Effector memory CD4-positive, alpha-beta T cell (primary cell): ENCODE measurements around the gene PEX11B.
"Not testable (repeated sequence)": the region's sequence is repeated elsewhere in the genome, so short reads cannot be mapped to it uniquely, and the experiment has no call there.

ENCODE experiments used
- DNase-seq, 3 donors: peaks; one replicate each; pipeline ENCODE4 v3.0.0-alpha.2; 2020
- H3K27ac ChIP-seq: 2 replicates; pipeline ENCODE4 v1.7.0; 2013; ENCODE audit warnings: mild to moderate bottlenecking, low read length, moderate library complexity; ENCODE audit not compliant: insufficient read depth, poor library complexity, severe bottlenecking
- H3K27me3 ChIP-seq: replicated peaks from 2 replicates; pipeline ENCODE4 v1.7.0; 2013; ENCODE audit warnings: mild to moderate bottlenecking, low read length; ENCODE audit not compliant: insufficient read depth, control insufficient read depth, poor library complexity, severe bottlenecking
- H3K36me3 ChIP-seq: 2 replicates; pipeline ENCODE4 v1.7.0; 2013; ENCODE audit warnings: mild to moderate bottlenecking, low read length, moderate library complexity; ENCODE audit not compliant: control insufficient read depth, insufficient read depth
- H3K4me1 ChIP-seq: 2 replicates; pipeline ENCODE4 v1.7.0; 2013; ENCODE audit warnings: low read length, mild to moderate bottlenecking; ENCODE audit not compliant: control insufficient read depth, insufficient read depth, poor library complexity, severe bottlenecking
- H3K4me3 ChIP-seq: 2 replicates; pipeline ENCODE4 v1.7.0; 2013; ENCODE audit warnings: low read length, low read depth, mild to moderate bottlenecking; ENCODE audit not compliant: insufficient read depth, poor library complexity, severe bottlenecking
- H3K9me3 ChIP-seq: 2 replicates; pipeline ENCODE4 v1.7.0; 2013; ENCODE audit warnings: mild to moderate bottlenecking, low read length, moderate library complexity; ENCODE audit not compliant: control insufficient read depth

Gene PEX11B

DNA sequence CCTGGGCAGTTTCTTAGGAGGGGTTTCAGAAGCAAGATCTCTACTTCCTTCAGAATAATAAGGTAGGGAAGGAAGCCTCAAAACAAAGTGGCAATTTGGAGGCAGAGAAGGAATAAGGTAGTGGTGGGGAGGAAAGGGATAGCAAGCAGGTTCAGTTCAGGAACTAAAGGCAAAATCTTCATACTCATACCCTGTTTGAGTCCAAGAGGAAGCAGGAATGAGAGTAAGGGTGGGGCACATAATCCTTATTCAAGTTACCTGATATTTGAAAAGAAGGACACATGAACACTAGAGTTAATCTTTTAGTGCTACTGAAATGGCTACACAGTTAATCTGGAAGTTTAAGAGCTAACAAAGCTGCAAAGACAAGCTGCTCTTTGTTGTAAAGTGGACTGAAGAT lies 17.2 kb upstream of the PEX11B start:
- Histone ChIP-seq H3K9me3 (no peaks in the 10 kb centered on the region), H3K27ac (no peak overlapping the region), H3K4me3 (no peak overlapping the region), H3K27me3 (no peaks in the 10 kb centered on the region), H3K4me1 (peaks cover 15% of the 10 kb centered on the region), H3K36me3 (peaks cover 26% of the 10 kb centered on the region)
- DNase-seq = no peak

DNA sequence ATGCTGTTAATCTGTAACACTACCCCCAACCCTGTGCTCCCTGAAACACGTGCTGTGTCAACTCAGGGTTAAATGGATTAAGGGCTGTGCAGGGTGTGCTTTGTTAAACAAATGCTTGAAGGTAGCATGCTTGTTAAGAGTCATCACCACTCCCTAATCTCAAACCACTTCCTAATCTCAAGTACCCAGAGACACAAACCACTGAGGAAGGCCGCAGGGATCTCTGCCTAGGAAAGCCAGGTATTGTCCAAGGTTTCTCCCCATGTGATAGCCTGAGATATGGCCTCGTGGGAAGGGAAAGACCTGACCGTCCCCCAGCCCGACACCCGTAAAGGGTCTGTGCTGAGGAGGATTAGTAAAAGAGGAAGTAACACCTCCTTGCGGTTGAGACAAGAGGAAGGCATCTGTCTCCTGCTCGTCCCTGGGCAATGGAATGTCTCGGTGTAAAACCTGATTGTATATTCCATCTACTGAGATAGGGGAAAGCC lies 14.0 kb upstream of the PEX11B start:
- peaks cover 15% of the 10 kb centered on the region for H3K4me1 ChIP-seq
- DNase-seq = peak in 2 of 3 donors; percentile 16 to 45
- not testable (repeated sequence) for H3K4me3 ChIP-seq, H3K9me3 ChIP-seq, H3K27me3 ChIP-seq
- H3K27ac ChIP-seq = peak overlapping the region; percentile 49
- peaks cover 26% of the 10 kb centered on the region for H3K36me3 ChIP-seq

DNA sequence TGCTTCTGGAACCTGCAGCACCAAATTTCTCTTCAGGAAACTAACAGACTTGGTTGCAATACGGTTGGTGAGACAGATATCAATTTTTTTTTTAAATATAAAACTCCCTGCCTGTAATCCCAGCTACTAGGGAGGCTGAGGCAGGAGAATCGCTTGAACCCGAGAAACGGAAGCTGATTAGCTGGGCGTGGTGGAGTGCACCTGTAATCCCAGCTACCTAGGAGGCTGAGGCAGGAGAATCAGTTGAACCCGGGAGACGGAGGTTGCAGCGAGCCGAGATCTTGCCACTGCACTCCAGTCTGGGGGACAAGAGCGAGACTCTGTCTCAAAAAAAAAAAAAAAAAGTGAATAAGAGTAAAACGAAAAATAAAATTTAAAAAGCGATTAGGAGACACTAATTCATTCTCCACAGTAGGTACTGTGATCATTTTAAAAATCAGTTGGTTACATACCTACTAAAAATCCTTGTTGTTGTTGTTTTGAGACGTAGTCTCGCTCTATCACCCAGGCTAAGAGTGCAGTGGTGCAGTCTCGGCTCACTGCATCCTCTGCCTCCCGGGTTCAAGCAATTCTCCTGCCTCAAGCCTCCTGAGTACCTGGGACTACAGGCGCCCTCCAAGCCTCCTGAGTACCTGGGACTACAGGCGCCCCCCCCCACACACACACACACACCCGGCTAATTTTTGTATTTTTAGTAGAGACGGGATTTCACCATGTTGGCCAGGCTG lies 9.6 kb upstream of the PEX11B start:
- Histone ChIP-seq H3K27ac (peak overlapping the region; percentile 98), H3K9me3 (no peaks in the 10 kb centered on the region), H3K27me3 (no peaks in the 10 kb centered on the region), H3K4me1 (peaks cover 20% of the 10 kb centered on the region), H3K4me3 (peak overlapping the region; percentile 79), H3K36me3 (peaks cover 9% of the 10 kb centered on the region)
- no peak for DNase-seq

DNA sequence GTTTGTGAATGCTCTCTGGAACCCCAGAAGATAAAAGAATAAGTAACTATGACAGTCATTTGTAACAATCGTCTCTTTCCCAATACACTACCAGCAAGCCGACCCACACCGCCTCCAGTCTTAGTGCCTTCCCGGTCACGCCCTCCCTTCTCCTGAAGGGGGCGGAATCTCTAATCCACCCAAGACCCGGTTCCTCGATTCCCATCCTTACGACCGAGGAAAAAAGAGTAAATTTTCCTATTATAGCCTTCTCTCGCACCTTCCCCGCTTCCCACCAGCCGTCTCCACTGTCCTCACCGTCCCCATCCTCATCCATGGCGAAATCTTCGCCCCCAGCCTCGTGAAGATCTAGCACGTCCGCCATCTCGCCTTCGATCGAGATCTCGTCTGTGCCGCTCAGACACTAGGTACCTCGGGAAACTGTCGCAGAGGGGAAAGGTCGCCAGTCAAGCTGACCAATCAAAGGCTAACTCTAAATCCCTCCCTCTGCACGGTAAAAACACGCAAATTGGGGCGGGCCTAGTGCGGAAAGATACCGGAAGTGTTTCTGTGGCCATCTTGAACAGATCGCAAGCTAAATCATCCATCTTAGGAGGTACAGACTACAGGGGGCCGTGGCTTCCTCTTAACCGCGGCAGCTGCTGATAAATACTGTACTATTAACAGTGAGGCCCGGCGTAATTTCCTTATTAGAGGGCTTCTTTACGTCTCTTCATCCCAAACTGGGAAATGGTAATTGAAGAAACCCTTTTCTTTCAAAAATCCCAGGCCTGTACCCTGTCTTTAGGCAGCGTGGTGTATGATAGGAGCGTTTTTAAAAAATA lies 8.8 kb upstream of the PEX11B start, which contains the start of gene RBM8A:
Gene RBM8A, minus strand, starts transcription at position 422 of the 824 bp plus-strand sequence. Its CDS starts 58 bp downstream, at position 364.
- H3K27ac ChIP-seq = peak within 1 kb of the TSS; percentile 98
- peak within 1 kb of the TSS; percentile 79 for H3K4me3 ChIP-seq
- no peaks in the 10 kb centered on the region for H3K27me3 ChIP-seq
- H3K9me3 ChIP-seq = no peaks in the 10 kb centered on the region
- peaks cover 14% of the 10 kb centered on the region for H3K4me1 ChIP-seq
- H3K36me3 ChIP-seq = peaks cover 10% of the 10 kb centered on the region
- peak; percentile 90 to 93 (median 93) for DNase-seq

DNA sequence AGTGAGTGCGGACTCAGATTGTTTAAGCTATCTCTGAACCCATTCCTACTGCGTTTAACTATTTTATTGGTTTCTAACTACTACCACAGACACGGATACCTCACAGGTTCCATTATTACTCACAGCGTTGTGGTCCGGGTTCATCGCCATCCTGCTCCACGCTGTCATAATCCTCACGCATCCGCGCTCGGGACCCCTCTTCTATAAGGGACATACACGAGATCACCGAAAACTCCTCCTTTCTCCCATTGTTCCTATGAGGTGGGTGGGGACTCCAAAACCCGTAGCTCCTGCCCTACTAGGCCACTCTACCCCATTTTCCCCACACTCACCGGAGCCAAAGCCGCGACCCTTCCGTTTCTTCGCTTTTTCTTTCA lies 8.2 kb upstream of the PEX11B start:
- no peaks in the 10 kb centered on the region for H3K9me3 ChIP-seq
- peaks cover 11% of the 10 kb centered on the region for H3K36me3 ChIP-seq
- DNase-seq = peak in 1 of 3 donors; percentile 7
- H3K27me3 ChIP-seq = no peaks in the 10 kb centered on the region
- H3K4me1 ChIP-seq = peaks cover 8% of the 10 kb centered on the region
- peak overlapping the region; percentile 79 for H3K4me3 ChIP-seq
- peak overlapping the region; percentile 98 for H3K27ac ChIP-seq

DNA sequence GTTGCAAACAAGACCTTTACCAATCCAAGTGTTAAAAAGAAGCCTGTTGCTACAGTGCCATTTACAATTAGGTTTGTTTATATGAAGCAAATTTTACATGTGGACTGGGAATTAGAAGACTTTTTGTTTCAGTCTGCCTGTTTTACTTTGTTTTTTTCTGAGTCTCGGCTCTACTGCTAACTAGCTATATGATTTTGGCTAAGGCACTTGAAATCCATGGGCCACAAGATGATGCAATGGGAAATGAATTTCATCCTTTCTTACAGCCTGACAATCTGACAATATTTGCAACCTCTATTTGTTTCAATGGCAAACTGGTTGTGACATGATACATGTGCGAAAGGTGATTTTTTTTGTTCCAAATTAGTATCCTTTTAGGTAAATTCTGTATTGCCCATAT lies 3.7 kb upstream of the PEX11B start:
- no peaks in the 10 kb centered on the region for H3K27me3 ChIP-seq
- no peak for DNase-seq
- H3K9me3 ChIP-seq = no peaks in the 10 kb centered on the region
- H3K27ac ChIP-seq = no peak overlapping the region
- H3K36me3 ChIP-seq = peaks cover 11% of the 10 kb centered on the region
- no peak overlapping the region for H3K4me3 ChIP-seq
- peaks cover 28% of the 10 kb centered on the region for H3K4me1 ChIP-seq

DNA sequence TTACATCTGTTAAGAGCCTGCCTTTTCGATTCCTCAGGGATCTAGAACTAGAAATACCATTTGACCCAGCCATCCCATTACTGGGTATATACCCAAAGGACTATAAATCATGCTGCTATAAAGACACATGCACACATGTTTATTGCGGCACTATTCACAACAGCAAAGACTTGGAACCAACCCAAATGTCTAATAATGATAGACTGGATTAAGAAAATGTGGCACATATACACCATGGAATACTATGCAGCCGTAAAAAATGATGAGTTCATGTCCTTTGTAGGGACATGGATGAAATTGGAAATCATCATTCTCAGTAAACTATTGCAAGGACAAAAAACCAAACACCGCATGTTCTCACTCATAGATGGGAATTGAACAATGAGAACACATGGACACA lies 1.8 kb upstream of the PEX11B start:
- not testable (repeated sequence) for H3K36me3 ChIP-seq, H3K27me3 ChIP-seq, H3K9me3 ChIP-seq, H3K27ac ChIP-seq, DNase-seq, H3K4me3 ChIP-seq
- H3K4me1 ChIP-seq = peaks cover 22% of the 10 kb centered on the region

DNA sequence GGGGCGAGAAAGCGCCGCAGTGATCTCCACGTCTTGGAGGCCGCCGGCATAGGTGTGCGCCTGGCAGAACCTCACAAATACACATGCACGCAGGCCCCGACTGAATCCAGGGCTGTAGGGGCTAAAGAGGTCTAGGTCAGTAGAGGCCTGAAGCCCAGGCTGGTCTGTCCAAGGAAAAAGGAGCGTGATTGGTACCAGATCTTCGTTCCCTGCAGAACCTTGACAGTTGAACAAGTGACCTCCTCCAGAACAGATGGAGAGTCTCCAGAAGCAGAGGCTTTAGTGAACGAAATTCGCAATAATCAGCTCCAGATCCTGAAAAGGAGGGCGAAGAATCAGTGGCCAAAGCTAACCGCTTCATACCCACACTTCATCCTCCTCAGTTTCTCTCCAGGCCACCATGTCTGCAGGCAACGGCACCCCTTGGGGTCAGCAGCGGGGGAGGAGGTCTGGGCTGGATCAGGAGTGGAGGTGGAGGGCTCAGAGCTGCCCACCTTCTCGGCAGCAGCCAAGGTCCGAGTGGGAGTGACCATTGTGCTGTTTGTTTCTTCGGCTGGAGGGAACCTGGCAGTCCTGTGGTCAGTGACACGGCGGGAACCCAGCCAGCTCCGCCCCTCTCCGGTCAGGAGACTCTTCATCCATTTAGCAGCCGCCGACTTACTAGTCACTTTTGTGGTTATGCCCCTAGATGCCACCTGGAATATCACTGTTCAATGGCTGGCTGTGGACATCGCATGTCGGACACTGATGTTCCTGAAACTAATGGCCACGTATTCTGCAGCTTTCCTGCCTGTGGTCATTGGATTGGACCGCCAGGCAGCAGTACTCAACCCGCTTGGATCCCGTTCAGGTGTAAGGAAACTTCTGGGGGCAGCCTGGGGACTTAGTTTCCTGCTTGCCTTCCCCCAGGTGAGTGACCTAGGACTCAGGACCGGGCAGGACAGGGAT lies 749 bp upstream of the PEX11B start:
- Histone ChIP-seq H3K9me3 (no peaks in the 10 kb centered on the region), H3K27ac (peak overlapping the region; percentile 86), H3K36me3 (peaks cover 12% of the 10 kb centered on the region), H3K4me3 (peak overlapping the region; percentile 71), H3K4me1 (peaks cover 22% of the 10 kb centered on the region), H3K27me3 (no peaks in the 10 kb centered on the region)
- DNase-seq = no peak

DNA sequence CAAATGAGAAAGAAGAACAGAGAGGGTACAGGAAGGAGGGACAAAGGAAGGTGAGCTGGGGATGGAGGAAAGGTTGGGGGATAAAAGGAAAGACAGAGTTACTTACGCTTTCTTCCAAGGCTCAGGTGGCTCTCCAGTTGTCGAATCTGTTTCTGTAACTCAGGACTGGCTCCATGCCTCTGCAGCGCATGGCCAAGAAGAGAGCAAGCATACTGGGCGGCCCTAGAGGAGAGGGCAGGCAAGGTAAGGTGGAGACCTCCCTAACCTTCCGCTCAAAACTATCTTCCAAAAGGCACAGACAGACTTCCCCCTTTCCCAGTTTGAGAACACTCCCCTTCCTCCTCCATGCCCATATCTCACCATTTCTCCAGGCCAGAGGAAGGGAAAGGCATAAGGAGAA lies 922 bp downstream of the PEX11B start:
- DNase-seq = no peak
- Histone ChIP-seq H3K4me1 (peaks cover 22% of the 10 kb centered on the region), H3K27ac (peak overlapping the region; percentile 86), H3K9me3 (no peaks in the 10 kb centered on the region), H3K4me3 (peak overlapping the region; percentile 71), H3K27me3 (no peaks in the 10 kb centered on the region), H3K36me3 (peaks cover 15% of the 10 kb centered on the region)
